HepG2 (cell line): ENCODE measurements around the gene ARHGAP5. TPM values are rescaled to one million over a fixed set of nuclear protein-coding genes. Genes with fewer than 3 reads are reported as not detected.

Experiments
- ATF1 ChIP-seq: IDR thresholded peaks from 2 replicates; pipeline ENCODE4 v1.6.1; 2016; ENCODE audit warnings: mild to moderate bottlenecking, control low read depth
- CEBPZ ChIP-seq: IDR thresholded peaks from 2 replicates; pipeline ENCODE4 v1.6.1; 2012; ENCODE audit warnings: low read length, improper control_type of control experiment
- ERF ChIP-seq: IDR thresholded peaks from 2 replicates; pipeline ENCODE4 v1.6.1; 2018; ENCODE audit warnings: missing biosample characterization, missing genetic modification reagents
- HCFC1 ChIP-seq: fragments of 150-350 bp; IDR thresholded peaks from 2 replicates; pipeline ENCODE4 v1.6.1; 2014; ENCODE audit warnings: low read depth, low read length
- HOXA5 ChIP-seq: sonication (generic); formaldehyde crosslinking; IDR thresholded peaks from 2 replicates; pipeline ENCODE4 v1.4.0; 2020; ENCODE audit warnings: missing genetic modification reagents
- MIER2 ChIP-seq: IDR thresholded peaks from 2 replicates; pipeline ENCODE4 v1.6.1; 2016; ENCODE audit warnings: missing biosample characterization, missing genetic modification reagents
- PAWR ChIP-seq: sonication (generic); formaldehyde crosslinking; IDR thresholded peaks from 2 replicates; pipeline ENCODE4 v1.4.0; 2020; ENCODE audit warnings: missing genetic modification reagents, mild to moderate bottlenecking, borderline replicate concordance
- SMC3 ChIP-seq: IDR thresholded peaks from 2 replicates; pipeline ENCODE4 v1.6.1; 2011; ENCODE audit warnings: low read length, improper control_type of control experiment
- TAF1 ChIP-seq: sonication (generic); formaldehyde crosslinking; IDR thresholded peaks from 2 replicates; pipeline ENCODE4 v1.4.0; 2020; ENCODE audit warnings: missing genetic modification reagents
- THAP9 ChIP-seq: sonication (generic); formaldehyde crosslinking; IDR thresholded peaks from 2 replicates; pipeline ENCODE4; 2020; ENCODE audit warnings: missing genetic modification reagents, mild to moderate bottlenecking, borderline replicate concordance
- YY1 ChIP-seq: IDR thresholded peaks from 2 replicates; pipeline ENCODE4 v1.6.1; 2011; ENCODE audit warnings: low read length, low read depth, moderate library complexity, mild to moderate bottlenecking; ENCODE audit not compliant: insufficient read depth, insufficient replicate concordance
- ZGPAT ChIP-seq: IDR thresholded peaks from 2 replicates; pipeline ENCODE4 v1.6.1; 2016; ENCODE audit warnings: mild to moderate bottlenecking
- ZNF543 ChIP-seq: sonication (generic); formaldehyde crosslinking; IDR thresholded peaks from 2 replicates; pipeline ENCODE4 v1.4.0; 2020; ENCODE audit warnings: mild to moderate bottlenecking, missing genetic modification reagents
- ZNF547 ChIP-seq: sonication (generic); formaldehyde crosslinking; IDR thresholded peaks from 2 replicates; pipeline ENCODE4 v1.5.1; 2020; ENCODE audit warnings: mild to moderate bottlenecking, missing genetic modification reagents
- ZNF737 ChIP-seq: sonication (generic); formaldehyde crosslinking; IDR thresholded peaks from 2 replicates; pipeline ENCODE4 v1.5.0; 2020; ENCODE audit warnings: missing genetic modification reagents, mild to moderate bottlenecking, borderline replicate concordance
- polyA plus RNA-seq, 8 experiments: library from polyadenylated mRNA; depleted of rRNA in 3 of 8; stranded (reverse) in 7 of 8; unstranded in 1 of 8; fragments of >200 nt; fragmentation: Illumina TruSeq in 4 of 8; extraction: Trizol in 4 of 8; gene quantifications; 2 replicates each; pipeline versions ENCODE4 v1.2.1 to v1.2.3, GENCODE V29; 2011 to 2016; ENCODE audit warnings: low read depth in 4 of 8, missing spikeins in 1 of 8, mixed read lengths in 1 of 8; ENCODE audit not compliant: insufficient read depth in 1 of 8
- total RNA-seq, 5 experiments: library from RNA; depleted of rRNA; stranded (reverse); fragments of >200 nt; fragmentation: Illumina TruSeq; extraction: Trizol; gene quantifications; 2 replicates each; pipeline ENCODE4 v1.2.3, GENCODE V29; 2016; ENCODE audit warnings: low read depth in 1 of 5
- TF ChIP-seq, protein P1 (sequence below): sonication (generic); formaldehyde crosslinking; conservative IDR thresholded peaks from 2 replicates; pipeline ENCODE4 v1.4.0; 2020; ENCODE audit warnings: missing genetic modification reagents
- TF ChIP-seq, protein P2 (sequence below): sonication (generic); formaldehyde crosslinking; IDR thresholded peaks from 2 replicates; pipeline ENCODE4 v1.4.0; 2020; ENCODE audit warnings: missing genetic modification reagents
- TF ChIP-seq, protein P3 (sequence below): sonication (generic); formaldehyde crosslinking; IDR thresholded peaks from 2 replicates; pipeline ENCODE4 v1.5.1; 2020; ENCODE audit warnings: missing genetic modification reagents, mild to moderate bottlenecking, borderline replicate concordance

The ARHGAP5 gene
- total and polyA plus RNA-seq, 2 of the 13 experiments (the other 11 are each of a cell fraction or from before 2014, with no cell fraction given), result 33.7 to 144 TPM

- 0 out of 2 replicates have a peak, but pooled peaks have one; percentile 15 for TF ChIP-seq CEBPZ
- no peak for TF ChIP-seq HOXA5
- TF ChIP-seq ERF (CRISPR knock-in tag), result no peak
- TF ChIP-seq, protein P1, sequence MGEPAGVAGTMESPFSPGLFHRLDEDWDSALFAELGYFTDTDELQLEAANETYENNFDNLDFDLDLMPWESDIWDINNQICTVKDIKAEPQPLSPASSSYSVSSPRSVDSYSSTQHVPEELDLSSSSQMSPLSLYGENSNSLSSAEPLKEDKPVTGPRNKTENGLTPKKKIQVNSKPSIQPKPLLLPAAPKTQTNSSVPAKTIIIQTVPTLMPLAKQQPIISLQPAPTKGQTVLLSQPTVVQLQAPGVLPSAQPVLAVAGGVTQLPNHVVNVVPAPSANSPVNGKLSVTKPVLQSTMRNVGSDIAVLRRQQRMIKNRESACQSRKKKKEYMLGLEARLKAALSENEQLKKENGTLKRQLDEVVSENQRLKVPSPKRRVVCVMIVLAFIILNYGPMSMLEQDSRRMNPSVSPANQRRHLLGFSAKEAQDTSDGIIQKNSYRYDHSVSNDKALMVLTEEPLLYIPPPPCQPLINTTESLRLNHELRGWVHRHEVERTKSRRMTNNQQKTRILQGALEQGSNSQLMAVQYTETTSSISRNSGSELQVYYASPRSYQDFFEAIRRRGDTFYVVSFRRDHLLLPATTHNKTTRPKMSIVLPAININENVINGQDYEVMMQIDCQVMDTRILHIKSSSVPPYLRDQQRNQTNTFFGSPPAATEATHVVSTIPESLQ (CRISPR knock-in tag), result no peak
- no peak for TF ChIP-seq THAP9
- no peak for TF ChIP-seq ZNF547 (CRISPR knock-in tag)
- TF ChIP-seq ZNF737, result no peak
- TF ChIP-seq PAWR (CRISPR knock-in tag), result no peak
- TF ChIP-seq YY1, result no peak
- TF ChIP-seq ATF1 (CRISPR knock-in tag), result 0 out of 2 replicates have a peak, but pooled peaks have one; percentile 24
- TF ChIP-seq, protein P2, sequence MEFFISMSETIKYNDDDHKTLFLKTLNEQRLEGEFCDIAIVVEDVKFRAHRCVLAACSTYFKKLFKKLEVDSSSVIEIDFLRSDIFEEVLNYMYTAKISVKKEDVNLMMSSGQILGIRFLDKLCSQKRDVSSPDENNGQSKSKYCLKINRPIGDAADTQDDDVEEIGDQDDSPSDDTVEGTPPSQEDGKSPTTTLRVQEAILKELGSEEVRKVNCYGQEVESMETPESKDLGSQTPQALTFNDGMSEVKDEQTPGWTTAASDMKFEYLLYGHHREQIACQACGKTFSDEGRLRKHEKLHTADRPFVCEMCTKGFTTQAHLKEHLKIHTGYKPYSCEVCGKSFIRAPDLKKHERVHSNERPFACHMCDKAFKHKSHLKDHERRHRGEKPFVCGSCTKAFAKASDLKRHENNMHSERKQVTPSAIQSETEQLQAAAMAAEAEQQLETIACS (CRISPR knock-in tag), result no peak
- TF ChIP-seq, protein P3, sequence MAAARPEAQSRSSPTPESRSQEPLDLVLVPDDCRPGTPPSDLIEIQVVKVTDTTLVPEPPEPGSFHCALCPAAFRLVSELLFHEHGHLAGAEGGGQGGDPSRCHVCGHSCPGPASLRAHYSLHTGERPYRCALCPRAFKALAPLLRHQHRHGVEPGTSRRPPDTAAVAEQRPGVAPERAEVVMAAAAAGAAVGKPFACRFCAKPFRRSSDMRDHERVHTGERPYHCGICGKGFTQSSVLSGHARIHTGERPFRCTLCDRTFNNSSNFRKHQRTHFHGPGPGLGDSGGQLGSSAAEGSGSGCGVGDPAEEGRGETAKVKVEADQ (CRISPR knock-in tag), result no peak
- no peak for TF ChIP-seq ZGPAT (CRISPR knock-in tag)
- TF ChIP-seq ZNF543, result no peak
- TF ChIP-seq HCFC1, result no peak
- no peak for TF ChIP-seq MIER2 (CRISPR knock-in tag)
- peak; percentile 7; the same call in 1 of the 2 replicates for TF ChIP-seq SMC3
- TF ChIP-seq TAF1 (CRISPR knock-in tag), result no peak
These were observed 8.8 kb downstream of the ARHGAP5 start (continued) for GRCh38 chr14:32085845-32086383.
